ENCODE data around the gene ENPP3.
A peak's percentile ranks its signal among the peaks of the same experiment; 100 is the strongest.

ENPP3 gene

DNA sequence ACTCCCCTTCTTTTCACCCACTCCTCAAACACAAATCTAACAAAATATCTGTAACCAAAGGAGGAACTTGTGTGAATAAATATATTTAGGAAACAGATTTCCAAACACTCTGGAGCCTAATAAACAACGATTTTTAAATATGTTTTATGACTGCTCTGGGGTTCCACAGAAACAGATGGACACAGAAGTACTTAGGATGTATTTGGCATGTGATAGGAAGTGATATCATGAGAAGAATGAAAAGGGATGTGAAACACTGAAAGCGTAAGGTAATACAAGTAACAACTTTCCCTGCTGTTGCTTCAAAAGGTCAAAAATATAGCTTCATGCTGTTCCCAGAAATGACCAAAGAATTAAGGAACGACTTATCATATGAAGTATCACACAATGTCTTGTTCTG, 144.6 kb downstream of the ENPP3 start:
- H3K27ac ChIP-seq (ENCODE audit: extremely low read depth, low read depth, low read length): no peak overlapping the region
- no peaks in the 10 kb centered on the region for H3K4me1 ChIP-seq (ENCODE audit: control insufficient read depth, insufficient read depth, low read length)
- ChIA-PET POLR2A (no interaction called here), CTCF (interaction anchor here (0.9 to 2.1 kb wide), 6 partner anchors 8 to 133 kb away, joined by 3 to 15 read pairs (median 6); no protein-coding TSS in a partner anchor)
- H3K9me3 ChIP-seq (ENCODE audit: control insufficient read depth, insufficient read depth, low read depth, low read length): no peaks in the 10 kb centered on the region
- H3K36me3 ChIP-seq (ENCODE audit: control insufficient read depth in 2 of 2, insufficient read depth in 1 of 2, low read length in 2 of 2): no peaks in the 10 kb centered on the region
- TF ChIP-seq ZNF16 (tag by site-specific recombination; IDR thresholded peaks at IDR 0.05; ENCODE audit: low read depth) (no peak), INSM2 (tag by site-specific recombination; IDR thresholded peaks at IDR 0.05) (no peak), ZNF600 (tag by site-specific recombination; IDR thresholded peaks at IDR 0.05) (no peak), HOXD13 (CRISPR knock-in tag; IDR thresholded peaks at IDR 0.05; ENCODE audit: borderline replicate concordance) (no peak)
- no peak overlapping the region for H3K4me3 ChIP-seq (ENCODE audit: low read depth, low read length)

DNA sequence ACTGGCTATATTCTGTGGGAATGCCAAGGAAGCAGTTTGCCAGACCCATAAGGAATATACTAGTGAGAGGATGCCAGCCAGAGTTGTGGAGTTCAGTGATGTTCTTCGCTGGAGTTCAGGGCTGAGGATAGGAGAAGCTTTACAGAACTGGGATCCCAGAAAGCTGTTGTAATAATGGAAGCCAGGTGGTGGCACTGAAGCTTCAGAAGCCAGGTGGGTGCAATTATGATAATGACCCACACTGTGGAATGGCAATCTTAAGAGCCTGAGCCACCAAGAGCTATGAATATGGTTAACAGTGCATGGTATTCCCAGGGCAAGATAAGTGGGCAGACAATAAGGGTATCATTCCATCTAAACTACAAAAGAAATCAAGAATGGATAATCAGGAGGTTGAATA, 145.7 kb downstream of the ENPP3 start:
- ChIA-PET CTCF (interaction anchor here (0.6 to 2.1 kb wide), 6 partner anchors 9 to 132 kb away, joined by 3 to 15 read pairs (median 6); no protein-coding TSS in a partner anchor), POLR2A (no interaction called here)
- Histone ChIP-seq H3K36me3 (ENCODE audit: control insufficient read depth in 2 of 2, insufficient read depth in 1 of 2, low read length in 2 of 2) (no peaks in the 10 kb centered on the region), H3K27ac (ENCODE audit: extremely low read depth, low read depth, low read length) (no peak overlapping the region), H3K9me3 (ENCODE audit: control insufficient read depth, insufficient read depth, low read depth, low read length) (no peaks in the 10 kb centered on the region), H3K4me1 (ENCODE audit: control insufficient read depth, insufficient read depth, low read length) (no peaks in the 10 kb centered on the region), H3K4me3 (ENCODE audit: low read depth, low read length) (no peak overlapping the region)
- no peak for TF ChIP-seq ZNF626 (tag by site-specific recombination; IDR thresholded peaks at IDR 0.05)
- TF ChIP-seq ZNF350 (tag by site-specific recombination; IDR thresholded peaks at IDR 0.05): no peak
- no peak for TF ChIP-seq HOXC10 (CRISPR knock-in tag; IDR thresholded peaks at IDR 0.05)
- TF ChIP-seq ZNF658 (tag by site-specific recombination; IDR thresholded peaks at IDR 0.05): no peak
- TF ChIP-seq, protein P1, sequence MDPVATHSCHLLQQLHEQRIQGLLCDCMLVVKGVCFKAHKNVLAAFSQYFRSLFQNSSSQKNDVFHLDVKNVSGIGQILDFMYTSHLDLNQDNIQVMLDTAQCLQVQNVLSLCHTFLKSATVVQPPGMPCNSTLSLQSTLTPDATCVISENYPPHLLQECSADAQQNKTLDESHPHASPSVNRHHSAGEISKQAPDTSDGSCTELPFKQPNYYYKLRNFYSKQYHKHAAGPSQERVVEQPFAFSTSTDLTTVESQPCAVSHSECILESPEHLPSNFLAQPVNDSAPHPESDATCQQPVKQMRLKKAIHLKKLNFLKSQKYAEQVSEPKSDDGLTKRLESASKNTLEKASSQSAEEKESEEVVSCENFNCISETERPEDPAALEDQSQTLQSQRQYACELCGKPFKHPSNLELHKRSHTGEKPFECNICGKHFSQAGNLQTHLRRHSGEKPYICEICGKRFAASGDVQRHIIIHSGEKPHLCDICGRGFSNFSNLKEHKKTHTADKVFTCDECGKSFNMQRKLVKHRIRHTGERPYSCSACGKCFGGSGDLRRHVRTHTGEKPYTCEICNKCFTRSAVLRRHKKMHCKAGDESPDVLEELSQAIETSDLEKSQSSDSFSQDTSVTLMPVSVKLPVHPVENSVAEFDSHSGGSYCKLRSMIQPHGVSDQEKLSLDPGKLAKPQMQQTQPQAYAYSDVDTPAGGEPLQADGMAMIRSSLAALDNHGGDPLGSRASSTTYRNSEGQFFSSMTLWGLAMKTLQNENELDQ (tag by site-specific recombination; IDR thresholded peaks at IDR 0.05; ENCODE audit: low read depth): no peak
- TF ChIP-seq, protein P2, sequence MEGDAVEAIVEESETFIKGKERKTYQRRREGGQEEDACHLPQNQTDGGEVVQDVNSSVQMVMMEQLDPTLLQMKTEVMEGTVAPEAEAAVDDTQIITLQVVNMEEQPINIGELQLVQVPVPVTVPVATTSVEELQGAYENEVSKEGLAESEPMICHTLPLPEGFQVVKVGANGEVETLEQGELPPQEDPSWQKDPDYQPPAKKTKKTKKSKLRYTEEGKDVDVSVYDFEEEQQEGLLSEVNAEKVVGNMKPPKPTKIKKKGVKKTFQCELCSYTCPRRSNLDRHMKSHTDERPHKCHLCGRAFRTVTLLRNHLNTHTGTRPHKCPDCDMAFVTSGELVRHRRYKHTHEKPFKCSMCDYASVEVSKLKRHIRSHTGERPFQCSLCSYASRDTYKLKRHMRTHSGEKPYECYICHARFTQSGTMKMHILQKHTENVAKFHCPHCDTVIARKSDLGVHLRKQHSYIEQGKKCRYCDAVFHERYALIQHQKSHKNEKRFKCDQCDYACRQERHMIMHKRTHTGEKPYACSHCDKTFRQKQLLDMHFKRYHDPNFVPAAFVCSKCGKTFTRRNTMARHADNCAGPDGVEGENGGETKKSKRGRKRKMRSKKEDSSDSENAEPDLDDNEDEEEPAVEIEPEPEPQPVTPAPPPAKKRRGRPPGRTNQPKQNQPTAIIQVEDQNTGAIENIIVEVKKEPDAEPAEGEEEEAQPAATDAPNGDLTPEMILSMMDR (tag by site-specific recombination; IDR thresholded peaks at IDR 0.05): 0 out of 2 replicates have a peak, but pooled peaks have one; percentile 27
- no peak for TF ChIP-seq ZBTB11 (tag by site-specific recombination; conservative IDR thresholded peaks at IDR 0.05; ENCODE audit: low read depth)
- no peak for TF ChIP-seq ZNF394 (tag by site-specific recombination; IDR thresholded peaks at IDR 0.05; ENCODE audit: borderline replicate concordance)
- TF ChIP-seq ZNF529 (tag by site-specific recombination; IDR thresholded peaks at IDR 0.05; ENCODE audit: insufficient replicate concordance): no peak
- no peak for TF ChIP-seq ZNF366 (tag by site-specific recombination; conservative IDR thresholded peaks at IDR 0.05)
- TF ChIP-seq ZNF157 (tag by site-specific recombination; IDR thresholded peaks at IDR 0.05): no peak
- peak; percentile 56 for TF ChIP-seq ZNF654 (tag by site-specific recombination; IDR thresholded peaks at IDR 0.05; ENCODE audit: low read depth)
- no peak for TF ChIP-seq ZBTB20 (tag by site-specific recombination; IDR thresholded peaks at IDR 0.05)
- no peak for TF ChIP-seq YY1 (tag by site-specific recombination; IDR thresholded peaks at IDR 0.05)
- no peak for TF ChIP-seq MZF1 (tag by site-specific recombination; IDR thresholded peaks at IDR 0.05; ENCODE audit: borderline replicate concordance)
- no peak for TF ChIP-seq ZNF341 (tag by site-specific recombination; IDR thresholded peaks at IDR 0.05; ENCODE audit: low read depth)
- no peak for TF ChIP-seq RBAK (tag by site-specific recombination; IDR thresholded peaks at IDR 0.05)
